DOHH2 (cell line): ENCODE measurements around the gene VPS41.

Experiments
- H3F3A ChIP-seq: fragments of 200-600 bp; sonication (generic), shearing (Covaris generic); 2 replicates; pipeline ENCODE4 v1.6.0; 2016; ENCODE audit warnings: antibody characterized with exemption, mild to moderate bottlenecking; ENCODE audit not compliant: control insufficient read depth, insufficient read depth
- H3K27ac ChIP-seq: fragments of 200-600 bp; sonication (generic); 2 replicates; pipeline ENCODE4 v1.5.1; 2014; ENCODE audit warnings: low read depth, mild to moderate bottlenecking, low read length, moderate library complexity
- H3K27me3 ChIP-seq: fragments of 200-600 bp; sonication (generic); 2 replicates; pipeline ENCODE4 v1.6.1; 2014; ENCODE audit warnings: mild to moderate bottlenecking, low read length, mixed read lengths; ENCODE audit not compliant: control insufficient read depth
- H3K36me3 ChIP-seq: fragments of 200-600 bp; sonication (generic); 2 replicates; pipeline ENCODE4 v1.6.1; 2014; ENCODE audit warnings: mild to moderate bottlenecking, low read length, moderate library complexity, mixed read lengths; ENCODE audit not compliant: control insufficient read depth
- H3K4me1 ChIP-seq: fragments of 200-600 bp; sonication (generic); 2 replicates; pipeline ENCODE4 v1.6.1; 2014; ENCODE audit warnings: mild to moderate bottlenecking, low read length, mixed read lengths; ENCODE audit not compliant: control insufficient read depth
- H3K4me2 ChIP-seq: fragments of 200-600 bp; sonication (generic); 2 replicates; pipeline ENCODE4 v1.6.0; 2014; ENCODE audit warnings: mild to moderate bottlenecking, low read length, moderate library complexity
- H3K4me3 ChIP-seq: fragments of 200-600 bp; sonication (generic); 2 replicates; pipeline ENCODE4 v1.5.1; 2014; ENCODE audit warnings: mild to moderate bottlenecking, low read length, mixed read lengths
- H3K79me2 ChIP-seq: fragments of 200-600 bp; sonication (generic); 2 replicates; pipeline ENCODE4 v1.6.1; 2014; ENCODE audit warnings: mild to moderate bottlenecking, low read length, mixed read lengths; ENCODE audit not compliant: control insufficient read depth
- H3K9me2 ChIP-seq: fragments of 200-600 bp; sonication (generic); replicated peaks from 2 replicates; pipeline ENCODE4 v1.6.1; 2014; ENCODE audit warnings: mild to moderate bottlenecking, low read length, mixed read lengths; ENCODE audit not compliant: control insufficient read depth
- H3K9me3 ChIP-seq: fragments of 200-600 bp; sonication (generic); 2 replicates; pipeline ENCODE4 v1.6.1; 2014; ENCODE audit warnings: antibody characterized with exemption, low read length, mixed read lengths; ENCODE audit not compliant: control insufficient read depth, insufficient read depth
- H4K20me1 ChIP-seq: fragments of 200-600 bp; sonication (generic); 2 replicates; pipeline ENCODE4 v1.6.0; 2014; ENCODE audit warnings: low read depth, mild to moderate bottlenecking, antibody characterized with exemption, low read length, moderate library complexity; ENCODE audit not compliant: control insufficient read depth, insufficient read depth
- CTCF ChIP-seq: fragments of 200-600 bp; sonication (generic); IDR thresholded peaks from one replicate; pipeline ENCODE4 v1.5.1; 2014; ENCODE audit warnings: antibody characterized with exemption, mild to moderate bottlenecking, low read depth, low read length; ENCODE audit not compliant: poor library complexity, severe bottlenecking
- EZH2phosphoT487 ChIP-seq: fragments of 200-600 bp; sonication (generic); IDR thresholded peaks from 2 replicates; pipeline ENCODE4 v1.6.1; 2017; ENCODE audit warnings: borderline replicate concordance, mild to moderate bottlenecking, antibody characterized with exemption, low read length, moderate library complexity, mixed read lengths

VPS41 gene

DNA sequence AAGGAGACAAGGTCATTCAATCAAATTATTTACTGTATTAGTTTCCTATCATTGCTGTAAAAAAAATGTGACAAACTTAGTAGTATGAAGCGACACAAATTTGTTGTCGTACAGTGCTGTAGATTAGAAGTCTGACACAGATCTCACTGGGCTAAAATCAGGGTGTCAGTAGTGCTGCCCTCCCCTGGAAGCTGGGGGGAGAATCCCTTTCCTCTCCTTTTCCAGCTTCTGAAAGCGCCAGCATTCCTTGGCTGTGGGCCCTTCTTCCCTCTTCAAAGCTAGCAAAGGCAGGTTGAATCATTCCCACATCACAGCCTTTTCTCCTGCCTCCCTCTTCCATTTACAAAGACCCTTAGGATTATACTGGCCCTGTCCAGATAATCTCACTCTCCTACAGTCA is 28.0 kb downstream of the VPS41 start:
- Histone ChIP-seq H3K27ac (no peak overlapping the region), H3F3A (peaks cover 9% of the 10 kb centered on the region), H3K27me3 (no peaks in the 10 kb centered on the region), H3K79me2 (peaks cover 29% of the 10 kb centered on the region), H3K4me2 (no peak overlapping the region), H3K4me3 (no peak overlapping the region), H3K9me2 (no peaks in the 10 kb centered on the region), H3K9me3 (no peaks in the 10 kb centered on the region), H3K4me1 (peaks cover 42% of the 10 kb centered on the region), H3K36me3 (peaks cover 4% of the 10 kb centered on the region), H4K20me1 (no peaks in the 10 kb centered on the region)
- TF ChIP-seq CTCF (peak; percentile 29), EZH2phosphoT487 (no peak)

DNA sequence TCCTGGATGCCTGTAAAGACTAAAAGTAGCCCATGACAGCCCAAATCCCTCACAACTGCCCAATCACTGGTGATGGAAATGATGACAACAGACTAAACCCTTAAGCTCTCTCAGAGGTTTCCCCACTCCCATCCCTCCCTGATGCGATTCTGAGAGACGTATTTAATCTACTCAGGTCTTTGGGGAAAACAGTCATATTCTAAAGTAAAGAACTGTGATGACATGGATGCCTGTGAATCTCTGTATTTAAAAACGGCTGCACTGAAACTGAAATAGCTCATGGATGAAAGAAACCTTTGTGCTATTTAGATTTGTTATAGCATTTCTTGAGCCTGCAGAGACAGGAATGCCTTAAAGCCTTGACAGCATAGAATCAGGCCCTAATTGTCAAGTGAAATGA is 28.5 kb downstream of the VPS41 start:
- Histone ChIP-seq H3K9me3 (no peaks in the 10 kb centered on the region), H3K27me3 (no peaks in the 10 kb centered on the region), H3F3A (peaks cover 9% of the 10 kb centered on the region), H3K4me3 (no peak overlapping the region), H3K9me2 (no peaks in the 10 kb centered on the region), H3K4me1 (peaks cover 48% of the 10 kb centered on the region), H3K4me2 (no peak overlapping the region), H3K36me3 (peaks cover 4% of the 10 kb centered on the region; the same call in 1 of the 2 replicates), H3K27ac (no peak overlapping the region), H4K20me1 (no peaks in the 10 kb centered on the region), H3K79me2 (peaks cover 34% of the 10 kb centered on the region)
- TF ChIP-seq CTCF (no peak), EZH2phosphoT487 (no peak)

DNA sequence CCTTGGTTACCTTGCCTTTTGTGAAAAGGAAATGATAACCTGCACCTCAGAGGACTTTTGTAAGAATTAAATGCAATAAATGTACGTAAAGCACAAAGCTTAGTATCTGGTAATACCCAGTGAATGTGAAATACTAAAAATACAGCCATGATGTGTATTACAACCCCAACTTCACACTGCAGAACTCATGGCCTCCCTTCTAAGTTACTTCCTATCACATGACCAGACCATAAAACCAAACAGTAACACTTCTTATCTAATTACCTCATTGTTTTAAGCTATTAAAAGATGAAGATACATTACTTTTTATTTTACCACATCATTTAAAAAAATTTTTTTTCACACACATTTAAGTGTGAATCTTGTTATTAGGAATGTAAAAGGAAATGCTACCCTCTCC is 29.0 kb downstream of the VPS41 start:
- H3K27me3 ChIP-seq = no peaks in the 10 kb centered on the region
- no peak for TF ChIP-seq CTCF
- TF ChIP-seq EZH2phosphoT487 = no peak
- H3K4me2 ChIP-seq = no peak overlapping the region
- H4K20me1 ChIP-seq = no peaks in the 10 kb centered on the region
- no peaks in the 10 kb centered on the region for H3K9me2 ChIP-seq
- H3F3A ChIP-seq = peaks cover 9% of the 10 kb centered on the region
- H3K36me3 ChIP-seq = peaks cover 4% of the 10 kb centered on the region; the same call in 1 of the 2 replicates
- no peaks in the 10 kb centered on the region for H3K9me3 ChIP-seq
- H3K4me3 ChIP-seq = no peak overlapping the region
- peaks cover 52% of the 10 kb centered on the region for H3K4me1 ChIP-seq
- no peak overlapping the region for H3K27ac ChIP-seq
- peaks cover 38% of the 10 kb centered on the region for H3K79me2 ChIP-seq
